Central memory CD8-positive, alpha-beta T cell (primary cell): ENCODE results near the gene NFATC3.

ENCODE experiments used
- ATAC-seq: fragments of 150-1000 bp; cut with Tn5 transposase; replicated peaks from 2 replicates; pipeline ENCODE4 v1.10.0; 2022; ENCODE audit warnings: mild to moderate bottlenecking, moderate FRiP score, moderate number of reproducible peaks; ENCODE audit not compliant: poor library complexity, severe bottlenecking; ENCODE audit errors: extremely low read depth
- DNase-seq, 2 donors: peaks; one replicate each; pipeline ENCODE4 v3.0.0; 2021; ENCODE audit warnings: low spot score in 2 of 2
- H3K27ac Mint-ChIP-seq: one replicate; pipeline ENCODE4 v1.8.0; 2022; ENCODE audit warnings: low read depth, mild to moderate bottlenecking, moderate library complexity, mixed read lengths
- H3K27me3 Mint-ChIP-seq: one replicate; pipeline ENCODE4 v1.8.0; 2022; ENCODE audit warnings: mixed read lengths
- H3K36me3 Mint-ChIP-seq: one replicate; pipeline ENCODE4 v1.8.0; 2022; ENCODE audit warnings: mild to moderate bottlenecking, moderate library complexity, mixed read lengths; ENCODE audit not compliant: insufficient read depth
- H3K4me1 Mint-ChIP-seq: one replicate; pipeline ENCODE4 v1.8.0; 2022; ENCODE audit warnings: mixed read lengths
- H3K4me3 Mint-ChIP-seq: one replicate; pipeline ENCODE4 v1.8.0; 2022; ENCODE audit warnings: mild to moderate bottlenecking, moderate library complexity, mixed read lengths
- H3K9me3 Mint-ChIP-seq: one replicate; pipeline ENCODE4 v1.8.0; 2022; ENCODE audit warnings: mixed read lengths

The NFATC3 gene

GRCh38 chr16:68244903-68245853 is 160.0 kb downstream of the NFATC3 start, which contains the start of gene PLA2G15:
Gene PLA2G15 (plus strand): TSS chr16:68245373. CDS start chr16:68245427, 54 bp downstream.
- Mint-ChIP-seq H3K36me3 (peaks cover 23% of the 10 kb centered on the region), H3K4me3 (peak within 1 kb of the TSS; percentile 99), H3K4me1 (peaks cover 19% of the 10 kb centered on the region), H3K27ac (peak within 1 kb of the TSS; percentile 92), H3K9me3 (no peaks in the 10 kb centered on the region), H3K27me3 (no peaks in the 10 kb centered on the region)
- peak; percentile 95 for DNase-seq
- ATAC-seq = peak; percentile 97

- peak overlapping the region; percentile 99 for H3K4me3 Mint-ChIP-seq
- DNase-seq (no peak), ATAC-seq (no peak)
- no peaks in the 10 kb centered on the region for H3K9me3 Mint-ChIP-seq
- no peak overlapping the region for H3K27ac Mint-ChIP-seq
- H3K27me3 Mint-ChIP-seq = no peaks in the 10 kb centered on the region
- peaks cover 19% of the 10 kb centered on the region for H3K4me1 Mint-ChIP-seq
- H3K36me3 Mint-ChIP-seq = peaks cover 30% of the 10 kb centered on the region
Observed at GRCh38 chr16:68246121-68246520, 161.0 kb downstream of the NFATC3 start.

GRCh38 chr16:68246666-68247065 is 161.5 kb downstream of the NFATC3 start:
- DNase-seq (no peak), ATAC-seq (no peak)
- Mint-ChIP-seq H3K4me3 (peak overlapping the region; percentile 99), H3K9me3 (no peaks in the 10 kb centered on the region), H3K27me3 (no peaks in the 10 kb centered on the region), H3K4me1 (peaks cover 19% of the 10 kb centered on the region), H3K27ac (no peak overlapping the region), H3K36me3 (peaks cover 32% of the 10 kb centered on the region)

- peaks cover 38% of the 10 kb centered on the region for H3K36me3 Mint-ChIP-seq
- H3K27ac Mint-ChIP-seq = no peak overlapping the region
- H3K9me3 Mint-ChIP-seq = no peaks in the 10 kb centered on the region
- DNase-seq (no peak), ATAC-seq (no peak)
- H3K4me3 Mint-ChIP-seq = no peak overlapping the region
- peaks cover 19% of the 10 kb centered on the region for H3K4me1 Mint-ChIP-seq
- no peaks in the 10 kb centered on the region for H3K27me3 Mint-ChIP-seq
Observed at GRCh38 chr16:68247400-68247799, 162.2 kb downstream of the NFATC3 start.

- Mint-ChIP-seq H3K4me1 (peaks cover 19% of the 10 kb centered on the region), H3K4me3 (no peak overlapping the region), H3K27me3 (no peaks in the 10 kb centered on the region), H3K27ac (no peak overlapping the region), H3K9me3 (no peaks in the 10 kb centered on the region), H3K36me3 (peaks cover 38% of the 10 kb centered on the region)
- ATAC-seq = no peak
- no peak for DNase-seq
Observed at GRCh38 chr16:68247932-68248331, 162.8 kb downstream of the NFATC3 start.

- DNase-seq = no peak
- Mint-ChIP-seq H3K9me3 (no peaks in the 10 kb centered on the region), H3K4me3 (no peak overlapping the region), H3K27ac (no peak overlapping the region), H3K4me1 (peaks cover 19% of the 10 kb centered on the region), H3K27me3 (no peaks in the 10 kb centered on the region), H3K36me3 (peaks cover 37% of the 10 kb centered on the region)
- no peak for ATAC-seq
Observed at GRCh38 chr16:68249371-68249770, 164.2 kb downstream of the NFATC3 start.

- Mint-ChIP-seq H3K9me3 (no peaks in the 10 kb centered on the region), H3K4me1 (peaks cover 9% of the 10 kb centered on the region), H3K27me3 (no peaks in the 10 kb centered on the region), H3K4me3 (no peak overlapping the region), H3K27ac (no peak overlapping the region), H3K36me3 (peaks cover 32% of the 10 kb centered on the region)
- ATAC-seq (no peak), DNase-seq (no peak)
Observed at GRCh38 chr16:68250951-68251350, 165.8 kb downstream of the NFATC3 start.

- ATAC-seq (no peak), DNase-seq (no peak)
- H3K9me3 Mint-ChIP-seq = no peaks in the 10 kb centered on the region
- no peak overlapping the region for H3K4me3 Mint-ChIP-seq
- no peaks in the 10 kb centered on the region for H3K27me3 Mint-ChIP-seq
- H3K27ac Mint-ChIP-seq = peak overlapping the region; percentile 59
- peaks cover 27% of the 10 kb centered on the region for H3K36me3 Mint-ChIP-seq
- no peaks in the 10 kb centered on the region for H3K4me1 Mint-ChIP-seq
Observed at GRCh38 chr16:68251832-68252231, 166.7 kb downstream of the NFATC3 start.

GRCh38 chr16:68252383-68252782 is 167.2 kb downstream of the NFATC3 start:
- ATAC-seq (no peak), DNase-seq (no peak)
- Mint-ChIP-seq H3K36me3 (peaks cover 26% of the 10 kb centered on the region), H3K27me3 (no peaks in the 10 kb centered on the region), H3K27ac (no peak overlapping the region), H3K9me3 (no peaks in the 10 kb centered on the region), H3K4me1 (no peaks in the 10 kb centered on the region), H3K4me3 (no peak overlapping the region)

- H3K27ac Mint-ChIP-seq = no peak overlapping the region
- H3K27me3 Mint-ChIP-seq = no peaks in the 10 kb centered on the region
- no peak for ATAC-seq
- no peaks in the 10 kb centered on the region for H3K4me1 Mint-ChIP-seq
- no peak for DNase-seq
- H3K4me3 Mint-ChIP-seq = no peak overlapping the region
- peaks cover 26% of the 10 kb centered on the region for H3K36me3 Mint-ChIP-seq
- no peaks in the 10 kb centered on the region for H3K9me3 Mint-ChIP-seq
Observed at GRCh38 chr16:68253721-68254120, 168.6 kb downstream of the NFATC3 start.

- no peak for DNase-seq
- H3K27ac Mint-ChIP-seq = no peak overlapping the region
- no peaks in the 10 kb centered on the region for H3K4me1 Mint-ChIP-seq
- H3K27me3 Mint-ChIP-seq = no peaks in the 10 kb centered on the region
- peaks cover 21% of the 10 kb centered on the region for H3K36me3 Mint-ChIP-seq
- no peak overlapping the region for H3K4me3 Mint-ChIP-seq
- H3K9me3 Mint-ChIP-seq = no peaks in the 10 kb centered on the region
- ATAC-seq = no peak
Observed at GRCh38 chr16:68255712-68256111, 170.5 kb downstream of the NFATC3 start.

- Mint-ChIP-seq H3K27me3 (no peaks in the 10 kb centered on the region), H3K4me3 (no peak overlapping the region), H3K9me3 (no peaks in the 10 kb centered on the region), H3K36me3 (peaks cover 11% of the 10 kb centered on the region), H3K27ac (no peak overlapping the region), H3K4me1 (no peaks in the 10 kb centered on the region)
- no peak for DNase-seq
- ATAC-seq = no peak
Observed at GRCh38 chr16:68257251-68257905, 172.2 kb downstream of the NFATC3 start.
